Fibroblast of lung (primary cell): Measurements from ENCODE around the gene PIGP. TPM values are rescaled to one million over a fixed set of nuclear protein-coding genes. Genes with fewer than 3 reads are reported as not detected.

Experiments
- DNase-seq, 2 donors: peaks; one replicate each; pipeline versions ENCODE4 v3.0.0 to v3.0.0-alpha.2; 2010; ENCODE audit warnings: low read depth in 2 of 2
- H2AFZ ChIP-seq: 2 replicates; pipeline ENCODE4 v1.5.1; 2012; ENCODE audit warnings: low read length, control low read depth, inconsistent platforms
- H3K27ac ChIP-seq: 2 replicates; pipeline ENCODE4 v1.5.1; 2011; ENCODE audit warnings: low read length, control low read depth; ENCODE audit not compliant: insufficient read depth
- H3K27me3 ChIP-seq: 2 replicates; pipeline ENCODE4 v1.5.1; 2011; ENCODE audit warnings: mild to moderate bottlenecking, low read length; ENCODE audit not compliant: control insufficient read depth, insufficient read depth
- H3K36me3 ChIP-seq: 2 replicates; pipeline ENCODE4 v1.5.1; 2011; ENCODE audit warnings: low read length; ENCODE audit not compliant: control insufficient read depth, insufficient read depth
- H3K4me1 ChIP-seq: 2 replicates; pipeline ENCODE4 v1.5.1; 2011; ENCODE audit warnings: low read length; ENCODE audit not compliant: control insufficient read depth, insufficient read depth; ENCODE audit errors: extremely low read depth
- H3K4me2 ChIP-seq: 2 replicates; pipeline ENCODE4 v1.5.1; 2011; ENCODE audit warnings: low read length, control low read depth; ENCODE audit not compliant: insufficient read depth; ENCODE audit errors: extremely low read depth
- H3K4me3 ChIP-seq, 4 experiments: fragments of 200-600 bp in 1 of 4; sonication (generic) in 1 of 4; replicated peaks in 1 of 4; 2 replicates each; pipeline ENCODE4 v1.5.1; 2011 to 2016; ENCODE audit warnings: low read length in 4 of 4, low read depth in 3 of 4, mild to moderate bottlenecking in 3 of 4, control low read depth in 2 of 4, inconsistent platforms in 1 of 4, mixed read lengths in 1 of 4; ENCODE audit not compliant: insufficient read depth in 1 of 4; ENCODE audit errors: control extremely low read depth in 1 of 4
- H3K79me2 ChIP-seq: 2 replicates; pipeline ENCODE4 v1.5.1; 2012; ENCODE audit warnings: mild to moderate bottlenecking, low read length, inconsistent platforms; ENCODE audit not compliant: control insufficient read depth, insufficient read depth
- H3K9ac ChIP-seq: 2 replicates; pipeline ENCODE4 v1.5.1; 2011; ENCODE audit warnings: mild to moderate bottlenecking, low read length, control low read depth; ENCODE audit not compliant: insufficient read depth
- H3K9me3 ChIP-seq: 2 replicates; pipeline ENCODE4 v1.5.1; 2012; ENCODE audit warnings: low read depth, low read length; ENCODE audit not compliant: control insufficient read depth, insufficient read depth
- H4K20me1 ChIP-seq: 2 replicates; pipeline ENCODE4 v1.5.1; 2011; ENCODE audit warnings: low read length; ENCODE audit not compliant: control insufficient read depth, insufficient read depth; ENCODE audit errors: extremely low read depth
- CTCF ChIP-seq, 2 donors: IDR thresholded peaks in 1 of 2; conservative IDR thresholded peaks in 1 of 2; 1 replicate in 1 of 2; 2 replicates in 1 of 2; pipeline ENCODE4 v1.5.1; 2011 to 2012; ENCODE audit warnings: low read length in 2 of 2, control low read depth in 1 of 2, inconsistent platforms in 1 of 2, low read depth in 1 of 2, mild to moderate bottlenecking in 1 of 2
- EZH2 ChIP-seq: IDR thresholded peaks from 2 replicates; pipeline ENCODE4 v1.5.1; 2012; ENCODE audit warnings: low read length, control low read depth, mild to moderate bottlenecking; ENCODE audit errors: missing control alignments
- polyA plus RNA-seq, 2 donors: library from polyadenylated mRNA; depleted of rRNA in 1 of 2; stranded (reverse) in 1 of 2; unstranded in 1 of 2; fragments of >200 nt; gene quantifications; 2 replicates each; pipeline ENCODE4 v1.2.1, GENCODE V29; 2011 to 2012; ENCODE audit warnings: missing spikeins in 1 of 2
- total RNA-seq: library from RNA; depleted of rRNA; stranded (reverse); fragments of >200 nt; gene quantifications from 2 replicates; pipeline ENCODE4 v1.2.1, GENCODE V29; 2014

The PIGP gene
- total and polyA plus RNA-seq, 2 donors (not counting 1 experiment from before 2014, with no cell fraction given): 8.6 to 25.9 TPM

GRCh38 chr21:37100316-37100715 is 27.4 kb upstream of the PIGP start:
- H3K36me3 ChIP-seq: peaks cover 7% of the 10 kb centered on the region
- no peaks in the 10 kb centered on the region for H3K79me2 ChIP-seq
- no peaks in the 10 kb centered on the region for H3K9me3 ChIP-seq
- H3K27ac ChIP-seq: no peak overlapping the region
- no peak overlapping the region for H3K4me2 ChIP-seq
- no peak for TF ChIP-seq EZH2
- no peak for TF ChIP-seq CTCF (conservative IDR thresholded peaks at IDR 0.05 in 1 of 2, IDR thresholded peaks at IDR 0.05 in 1 of 2; ENCODE audit: low read depth in 1 of 2, low read length in 2 of 2)
- no peak overlapping the region for H3K4me3 ChIP-seq
- H3K4me1 ChIP-seq: no peaks in the 10 kb centered on the region
- no peak for DNase-seq
- no peak overlapping the region for H3K9ac ChIP-seq
- H2AFZ ChIP-seq: no peak overlapping the region
- no peaks in the 10 kb centered on the region for H4K20me1 ChIP-seq
- no peaks in the 10 kb centered on the region for H3K27me3 ChIP-seq

GRCh38 chr21:37098751-37099150 is 25.9 kb upstream of the PIGP start:
- no peak for TF ChIP-seq EZH2
- Histone ChIP-seq H3K9ac (no peak overlapping the region), H3K4me3 (no peak overlapping the region), H3K27me3 (no peaks in the 10 kb centered on the region), H4K20me1 (no peaks in the 10 kb centered on the region), H3K79me2 (no peaks in the 10 kb centered on the region), H3K4me1 (no peaks in the 10 kb centered on the region), H3K36me3 (peaks cover 7% of the 10 kb centered on the region), H3K4me2 (no peak overlapping the region), H2AFZ (no peak overlapping the region), H3K9me3 (no peaks in the 10 kb centered on the region), H3K27ac (no peak overlapping the region)
- DNase-seq: no peak

GRCh38 chr21:37095821-37096220 is 22.9 kb upstream of the PIGP start:
- H3K4me3 ChIP-seq: no peak overlapping the region
- no peaks in the 10 kb centered on the region for H3K27me3 ChIP-seq
- no peak overlapping the region for H3K27ac ChIP-seq
- TF ChIP-seq CTCF (conservative IDR thresholded peaks at IDR 0.05 in 1 of 2, IDR thresholded peaks at IDR 0.05 in 1 of 2; ENCODE audit: low read depth in 1 of 2, low read length in 2 of 2) (no peak), EZH2 (no peak)
- no peaks in the 10 kb centered on the region for H4K20me1 ChIP-seq
- no peak overlapping the region for H2AFZ ChIP-seq
- no peaks in the 10 kb centered on the region for H3K4me1 ChIP-seq
- no peak for DNase-seq
- H3K36me3 ChIP-seq: peaks cover 7% of the 10 kb centered on the region
- H3K79me2 ChIP-seq: peaks cover 2% of the 10 kb centered on the region
- H3K4me2 ChIP-seq: no peak overlapping the region
- H3K9ac ChIP-seq: no peak overlapping the region
- no peaks in the 10 kb centered on the region for H3K9me3 ChIP-seq
